ENCODE results near the gene AUTS2.

AUTS2 gene

GRCh38 chr7:70285187-70285586 is 686.9 kb downstream of the AUTS2 start:
- TF ChIP-seq ZNF274 (IDR thresholded peaks at IDR 0.05; ENCODE audit: low read depth, low read length) = no peak
- no peak overlapping the region for H3K4me3 ChIP-seq (ENCODE audit: low read length)

- no peak overlapping the region for H3K4me3 ChIP-seq (ENCODE audit: low read length)
- no peak for TF ChIP-seq ZNF274 (IDR thresholded peaks at IDR 0.05; ENCODE audit: low read depth, low read length)
Observed at GRCh38 chr7:70285854-70286253, 687.6 kb downstream of the AUTS2 start.

GRCh38 chr7:70288781-70289456 is 690.6 kb downstream of the AUTS2 start:
- no peak for TF ChIP-seq ZNF274 (IDR thresholded peaks at IDR 0.05; ENCODE audit: low read depth, low read length)
- no peak overlapping the region for H3K4me3 ChIP-seq (ENCODE audit: low read length)

GRCh38 chr7:70292716-70293115 is 694.4 kb downstream of the AUTS2 start:
- no peak overlapping the region for H3K4me3 ChIP-seq (ENCODE audit: low read length)
- no peak for TF ChIP-seq ZNF274 (IDR thresholded peaks at IDR 0.05; ENCODE audit: low read depth, low read length)

GRCh38 chr7:70294211-70294911 is 696.1 kb downstream of the AUTS2 start:
- TF ChIP-seq ZNF274 (IDR thresholded peaks at IDR 0.05; ENCODE audit: low read depth, low read length) = no peak
- H3K4me3 ChIP-seq (ENCODE audit: low read length) = no peak overlapping the region

GRCh38 chr7:70298780-70299471 is 700.7 kb downstream of the AUTS2 start:
- TF ChIP-seq ZNF274 (IDR thresholded peaks at IDR 0.05; ENCODE audit: low read depth, low read length) = no peak
- H3K4me3 ChIP-seq (ENCODE audit: low read length) = no peak overlapping the region

GRCh38 chr7:70299472-70299807 is 701.2 kb downstream of the AUTS2 start:
- no peak overlapping the region for H3K4me3 ChIP-seq (ENCODE audit: low read length)
- no peak for TF ChIP-seq ZNF274 (IDR thresholded peaks at IDR 0.05; ENCODE audit: low read depth, low read length)

- TF ChIP-seq ZNF274 (IDR thresholded peaks at IDR 0.05; ENCODE audit: low read depth, low read length) = no peak
- no peak overlapping the region for H3K4me3 ChIP-seq (ENCODE audit: low read length)
Observed at GRCh38 chr7:70301673-70302185, 703.5 kb downstream of the AUTS2 start.

GRCh38 chr7:70303309-70303708 is 705.0 kb downstream of the AUTS2 start:
- H3K4me3 ChIP-seq (ENCODE audit: low read length) = no peak overlapping the region
- TF ChIP-seq ZNF274 (IDR thresholded peaks at IDR 0.05; ENCODE audit: low read depth, low read length) = no peak

GRCh38 chr7:70303780-70304179 is 705.5 kb downstream of the AUTS2 start:
- no peak overlapping the region for H3K4me3 ChIP-seq (ENCODE audit: low read length)
- no peak for TF ChIP-seq ZNF274 (IDR thresholded peaks at IDR 0.05; ENCODE audit: low read depth, low read length)

GRCh38 chr7:70306173-70306572 is 707.9 kb downstream of the AUTS2 start:
- no peak overlapping the region for H3K4me3 ChIP-seq (ENCODE audit: low read length)
- TF ChIP-seq ZNF274 (IDR thresholded peaks at IDR 0.05; ENCODE audit: low read depth, low read length) = no peak

GRCh38 chr7:70307544-70308106 is 709.4 kb downstream of the AUTS2 start:
- no peak overlapping the region for H3K4me3 ChIP-seq (ENCODE audit: low read length)
- no peak for TF ChIP-seq ZNF274 (IDR thresholded peaks at IDR 0.05; ENCODE audit: low read depth, low read length)

GRCh38 chr7:70312336-70312735 is 714.1 kb downstream of the AUTS2 start:
- no peak for TF ChIP-seq ZNF274 (IDR thresholded peaks at IDR 0.05; ENCODE audit: low read depth, low read length)
- no peak overlapping the region for H3K4me3 ChIP-seq (ENCODE audit: low read length)

GRCh38 chr7:70313271-70313670 is 715.0 kb downstream of the AUTS2 start:
- TF ChIP-seq ZNF274 (IDR thresholded peaks at IDR 0.05; ENCODE audit: low read depth, low read length) = no peak

More at GRCh38 chr7:70313271-70313670, 715.0 kb downstream of the AUTS2 start:
- H3K4me3 ChIP-seq (ENCODE audit: low read length) = no peak overlapping the region

Data from GM08714 (cell line).